ENCODE data around the gene KRT4.

DNA sequence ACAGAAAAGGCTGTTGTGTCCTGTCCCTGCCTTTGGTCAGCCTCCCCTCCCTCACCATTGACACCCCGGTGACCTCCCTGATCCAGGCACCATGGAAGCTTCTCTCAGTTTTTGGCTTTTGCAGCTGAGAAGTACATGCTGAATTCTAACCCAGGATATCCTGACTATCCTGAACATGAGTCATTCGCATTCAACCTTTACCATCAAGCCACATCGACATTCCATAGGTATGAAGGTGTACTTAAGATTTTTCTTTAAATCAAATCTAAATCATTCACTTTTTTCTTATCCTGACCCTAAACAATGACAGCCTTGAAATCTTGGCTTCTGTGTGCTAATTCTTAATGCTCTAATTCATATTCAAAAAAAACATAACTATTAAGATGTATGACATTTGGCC lies 43.6 kb upstream of the KRT4 start:
- TF ChIP-seq, protein P1, sequence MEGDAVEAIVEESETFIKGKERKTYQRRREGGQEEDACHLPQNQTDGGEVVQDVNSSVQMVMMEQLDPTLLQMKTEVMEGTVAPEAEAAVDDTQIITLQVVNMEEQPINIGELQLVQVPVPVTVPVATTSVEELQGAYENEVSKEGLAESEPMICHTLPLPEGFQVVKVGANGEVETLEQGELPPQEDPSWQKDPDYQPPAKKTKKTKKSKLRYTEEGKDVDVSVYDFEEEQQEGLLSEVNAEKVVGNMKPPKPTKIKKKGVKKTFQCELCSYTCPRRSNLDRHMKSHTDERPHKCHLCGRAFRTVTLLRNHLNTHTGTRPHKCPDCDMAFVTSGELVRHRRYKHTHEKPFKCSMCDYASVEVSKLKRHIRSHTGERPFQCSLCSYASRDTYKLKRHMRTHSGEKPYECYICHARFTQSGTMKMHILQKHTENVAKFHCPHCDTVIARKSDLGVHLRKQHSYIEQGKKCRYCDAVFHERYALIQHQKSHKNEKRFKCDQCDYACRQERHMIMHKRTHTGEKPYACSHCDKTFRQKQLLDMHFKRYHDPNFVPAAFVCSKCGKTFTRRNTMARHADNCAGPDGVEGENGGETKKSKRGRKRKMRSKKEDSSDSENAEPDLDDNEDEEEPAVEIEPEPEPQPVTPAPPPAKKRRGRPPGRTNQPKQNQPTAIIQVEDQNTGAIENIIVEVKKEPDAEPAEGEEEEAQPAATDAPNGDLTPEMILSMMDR (IDR thresholded peaks at IDR 0.05 in 8 of 11, conservative IDR thresholded peaks at IDR 0.05 in 3 of 11) = no peak
- TF ChIP-seq POLR2AphosphoS5 (IDR thresholded peaks at IDR 0.05) = no peak
- no peak for TF ChIP-seq POLR2A (IDR thresholded peaks at IDR 0.05)
